ENCODE results near the gene MORF4L1. TPM values are rescaled to one million over a fixed set of nuclear protein-coding genes. Genes with fewer than 3 reads are reported as not detected.

The MORF4L1 gene
- total RNA-seq, 1 experiment from 2014 or later, result 424 TPM

DNA sequence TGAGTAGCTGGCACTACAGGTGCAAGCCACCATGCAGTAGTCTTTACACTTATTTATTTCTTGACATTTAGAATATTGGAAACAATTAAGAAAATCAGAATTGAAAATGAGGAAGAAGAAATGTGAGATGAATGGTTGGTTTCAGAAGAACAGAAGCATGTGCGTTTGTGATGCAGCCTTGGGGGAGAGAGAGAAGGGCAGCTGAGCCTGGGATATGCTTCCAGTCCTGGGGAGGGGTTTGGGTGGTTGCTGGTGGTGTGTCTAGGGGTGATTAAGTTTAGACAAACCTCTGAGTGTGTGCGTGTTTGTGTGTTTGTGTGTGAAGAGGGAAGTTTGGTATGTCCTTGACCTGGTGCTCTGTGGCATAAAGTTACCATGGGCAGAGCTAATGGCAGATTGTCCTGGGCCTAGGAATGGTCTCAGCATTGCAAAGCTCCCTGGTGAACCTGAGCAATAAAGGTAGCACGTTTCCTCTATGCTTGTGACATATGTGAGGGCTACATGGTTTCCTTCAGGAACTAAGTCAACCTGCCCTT lies 36.5 kb downstream of the MORF4L1 start:
- H3K27me3 Mint-ChIP-seq (ENCODE audit: insufficient read depth, unreplicated experiment), result no peaks in the 10 kb centered on the region
- Histone ChIP-seq H3K9me3 (no peaks in the 10 kb centered on the region), H3K36me3 (ENCODE audit: control insufficient read depth, insufficient read depth, low read length) (peaks cover 4% of the 10 kb centered on the region), H3K27me3 (replicated peaks; ENCODE audit: control insufficient read depth, insufficient read depth, low read length) (no peaks in the 10 kb centered on the region), H3K4me1 (no peaks in the 10 kb centered on the region), H3K4me3 (ENCODE audit: low read depth, low read length) (no peak overlapping the region)
- no TSS peak for BruUV-seq (replicated peaks)
- TF ChIP-seq CTCF (IDR thresholded peaks at IDR 0.05; ENCODE audit: insufficient read depth in 1 of 2, low read depth in 1 of 2, low read length in 1 of 2, severe bottlenecking in 1 of 2, unreplicated experiment in 1 of 2), result no peak
- no peaks in the 10 kb centered on the region for H3K4me1 Mint-ChIP-seq (ENCODE audit: low read depth, unreplicated experiment)
- POLR2A ChIA-PET, result interaction anchor here (0.5 kb wide), 1 partner anchor 19 kb away, joined by 4 read pairs; no protein-coding TSS in a partner anchor
- H3K4me3 Mint-ChIP-seq (ENCODE audit: unreplicated experiment), result peak overlapping the region; percentile 12
- H3K27ac Mint-ChIP-seq (ENCODE audit: unreplicated experiment), result no peak overlapping the region
- H3K9me3 Mint-ChIP-seq (ENCODE audit: unreplicated experiment), result no peaks in the 10 kb centered on the region
- DNase-seq, result no peak
- intact Hi-C loops (cut with micrococcal nuclease; ENCODE audit: unreplicated experiment), result no loop called here
- CTCF ChIA-PET, result interaction anchor here (0.8 to 4.6 kb wide), 2 partner anchors 70 to 77 kb away, joined by 3 to 34 read pairs; no protein-coding TSS in a partner anchor
- H3K36me3 Mint-ChIP-seq (ENCODE audit: insufficient read depth, unreplicated experiment), result peaks cover 82% of the 10 kb centered on the region

DNA sequence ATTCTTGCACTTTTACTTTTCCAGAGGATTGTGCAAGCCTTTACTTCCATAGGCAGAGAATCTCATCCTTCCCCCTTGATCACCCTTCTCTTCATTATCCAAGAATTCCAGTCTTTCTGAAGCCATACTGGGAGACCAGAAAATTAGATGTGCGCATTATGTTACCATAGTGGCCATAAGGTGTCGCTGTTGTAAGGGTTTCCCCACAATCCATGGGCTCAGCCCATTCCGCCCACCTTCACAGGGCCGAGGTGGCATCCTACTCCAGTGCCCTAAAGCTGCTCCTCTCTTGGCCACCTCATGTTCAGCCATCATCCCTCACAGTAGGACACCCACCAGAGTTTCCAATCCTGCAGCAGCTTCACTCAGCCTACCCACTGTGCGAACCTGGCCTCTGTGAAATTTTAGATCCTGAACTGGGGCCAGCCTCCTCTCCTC lies 37.1 kb downstream of the MORF4L1 start:
- peak in 1 of 2 experiments; percentile 63 for DNase-seq
- Mint-ChIP-seq H3K36me3 (ENCODE audit: insufficient read depth, unreplicated experiment) (peaks cover 76% of the 10 kb centered on the region), H3K27me3 (ENCODE audit: insufficient read depth, unreplicated experiment) (no peaks in the 10 kb centered on the region), H3K4me1 (ENCODE audit: low read depth, unreplicated experiment) (no peaks in the 10 kb centered on the region), H3K4me3 (ENCODE audit: unreplicated experiment) (no peak overlapping the region), H3K9me3 (ENCODE audit: unreplicated experiment) (no peaks in the 10 kb centered on the region), H3K27ac (ENCODE audit: unreplicated experiment) (no peak overlapping the region)
- CTCF ChIA-PET, result interaction anchor here (4.6 kb wide), 1 partner anchor 70 kb away, joined by 34 read pairs; no protein-coding TSS in a partner anchor
- Histone ChIP-seq H3K4me1 (no peaks in the 10 kb centered on the region), H3K4me3 (ENCODE audit: low read depth, low read length) (no peak overlapping the region), H3K27me3 (replicated peaks; ENCODE audit: control insufficient read depth, insufficient read depth, low read length) (no peaks in the 10 kb centered on the region), H3K9me3 (no peaks in the 10 kb centered on the region), H3K36me3 (ENCODE audit: control insufficient read depth, insufficient read depth, low read length) (peaks cover 4% of the 10 kb centered on the region)
- BruUV-seq (replicated peaks), result no TSS peak
- POLR2A ChIA-PET, result no interaction called here
- TF ChIP-seq CTCF (IDR thresholded peaks at IDR 0.05; ENCODE audit: insufficient read depth in 1 of 2, low read depth in 1 of 2, low read length in 1 of 2, severe bottlenecking in 1 of 2, unreplicated experiment in 1 of 2), result peak; percentile 52 to 68
- intact Hi-C loops (cut with micrococcal nuclease; ENCODE audit: unreplicated experiment), result loop anchor here (1.0 to 5.0 kb wide), 2 partner anchors 69 to 277 kb away; no protein-coding TSS in a partner anchor

GRCh38 chr15:78910271-78910670 lies 37.6 kb downstream of the MORF4L1 start:
- ChIA-PET CTCF (interaction anchor here (4.6 kb wide), 1 partner anchor 69 kb away, joined by 34 read pairs; no protein-coding TSS in a partner anchor), POLR2A (no interaction called here)
- no TSS peak for BruUV-seq (replicated peaks)
- Mint-ChIP-seq H3K4me3 (ENCODE audit: unreplicated experiment) (no peak overlapping the region), H3K9me3 (ENCODE audit: unreplicated experiment) (no peaks in the 10 kb centered on the region), H3K36me3 (ENCODE audit: insufficient read depth, unreplicated experiment) (peaks cover 73% of the 10 kb centered on the region), H3K4me1 (ENCODE audit: low read depth, unreplicated experiment) (no peaks in the 10 kb centered on the region), H3K27ac (ENCODE audit: unreplicated experiment) (no peak overlapping the region), H3K27me3 (ENCODE audit: insufficient read depth, unreplicated experiment) (no peaks in the 10 kb centered on the region)
- no peak for DNase-seq
- H3K27me3 ChIP-seq (replicated peaks; ENCODE audit: control insufficient read depth, insufficient read depth, low read length), result no peaks in the 10 kb centered on the region
- no peaks in the 10 kb centered on the region for H3K4me1 ChIP-seq
- no peak overlapping the region for H3K4me3 ChIP-seq (ENCODE audit: low read depth, low read length)
- H3K36me3 ChIP-seq (ENCODE audit: control insufficient read depth, insufficient read depth, low read length), result peaks cover 4% of the 10 kb centered on the region
- intact Hi-C loops (cut with micrococcal nuclease; ENCODE audit: unreplicated experiment), result loop anchor here (1.0 to 5.0 kb wide), 2 partner anchors 69 to 277 kb away; no protein-coding TSS in a partner anchor
- no peak for TF ChIP-seq CTCF (IDR thresholded peaks at IDR 0.05; ENCODE audit: insufficient read depth in 1 of 2, low read depth in 1 of 2, low read length in 1 of 2, severe bottlenecking in 1 of 2, unreplicated experiment in 1 of 2)
- no peaks in the 10 kb centered on the region for H3K9me3 ChIP-seq
